SH-SY5Y (cell line): ENCODE results near the gene IPO5.

Experiments used
- GATA2 ChIP-seq: IDR thresholded peaks from 2 replicates; pipeline ENCODE4 v1.6.1; 2011; ENCODE audit warnings: mild to moderate bottlenecking, low read depth, low read length
- GATA3 ChIP-seq: IDR thresholded peaks from 2 replicates; pipeline ENCODE4 v1.6.1; 2011; ENCODE audit warnings: low read depth, mild to moderate bottlenecking, low read length, moderate library complexity

DNA sequence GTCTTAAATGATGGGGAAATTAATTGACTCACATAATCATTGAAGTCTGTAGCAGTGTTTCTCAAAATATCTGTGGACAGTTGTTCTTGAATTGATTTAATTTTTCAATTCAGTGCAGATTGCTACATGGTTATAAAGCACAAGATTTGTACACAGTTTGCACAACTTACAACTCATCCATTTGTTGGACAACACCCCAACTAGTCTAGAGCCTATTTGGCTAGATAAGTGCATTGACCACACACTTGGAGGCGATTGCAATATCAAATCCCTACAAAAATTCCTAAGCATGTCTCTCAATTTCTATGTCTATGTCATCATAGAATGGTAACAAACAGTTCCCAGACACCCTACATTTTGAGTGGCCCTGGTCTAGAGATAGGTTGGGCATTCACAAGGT is 48.0 kb upstream of the IPO5 start:
- no peak for TF ChIP-seq GATA3
- no peak for TF ChIP-seq GATA2
